ELF-1 (cell line): ENCODE data around the gene SLAMF9.

Experiments
- DNase-seq: peaks from one replicate; pipeline ENCODE4 v3.0.0-alpha.2; 2016; ENCODE audit warnings: low read depth, low spot score

SLAMF9 gene

DNA sequence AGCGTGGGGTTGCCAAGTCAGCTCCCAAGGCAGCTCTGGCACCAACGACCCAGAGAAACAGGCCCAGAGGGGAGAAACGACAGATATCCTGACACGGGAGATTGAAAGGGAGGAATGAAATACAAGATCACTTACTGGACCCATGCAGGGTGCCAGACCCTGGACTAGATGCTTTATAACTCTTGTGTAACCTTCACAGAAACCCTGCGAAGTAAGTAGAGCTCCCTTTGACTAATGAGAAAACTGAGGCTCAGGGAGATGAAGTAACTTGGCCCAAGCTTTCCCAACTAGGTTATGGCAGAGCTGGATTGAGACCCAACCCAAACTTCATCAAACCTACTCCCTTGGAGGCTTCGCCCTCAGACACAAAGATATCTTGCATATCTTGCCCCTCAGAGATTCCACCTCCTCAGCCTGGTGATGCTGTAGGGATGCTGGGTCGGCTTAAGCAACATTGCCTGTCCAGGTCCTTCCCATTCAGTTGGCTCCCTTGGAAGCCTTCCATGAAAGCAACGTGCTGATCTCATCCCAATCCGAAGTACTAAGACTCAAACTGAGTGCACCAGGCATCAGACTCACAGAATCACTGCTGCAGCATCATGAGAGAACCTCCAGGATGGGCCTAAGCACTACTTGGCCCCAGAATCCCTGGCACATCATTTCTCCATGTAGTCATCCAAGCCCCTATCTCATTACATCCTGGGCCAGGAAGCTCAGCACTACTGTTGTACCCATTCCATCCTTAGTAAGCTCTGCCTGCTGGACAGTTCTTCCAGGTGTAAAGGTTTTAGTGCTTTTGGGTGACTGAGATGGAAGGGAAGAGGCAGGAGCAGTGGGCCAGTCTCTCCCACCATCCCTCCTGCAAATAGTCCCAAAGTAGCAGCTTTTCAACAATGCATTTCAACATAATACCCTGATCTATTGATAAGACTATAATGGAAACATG is 7.5 kb downstream of the SLAMF9 start:
- no peak for DNase-seq

DNA sequence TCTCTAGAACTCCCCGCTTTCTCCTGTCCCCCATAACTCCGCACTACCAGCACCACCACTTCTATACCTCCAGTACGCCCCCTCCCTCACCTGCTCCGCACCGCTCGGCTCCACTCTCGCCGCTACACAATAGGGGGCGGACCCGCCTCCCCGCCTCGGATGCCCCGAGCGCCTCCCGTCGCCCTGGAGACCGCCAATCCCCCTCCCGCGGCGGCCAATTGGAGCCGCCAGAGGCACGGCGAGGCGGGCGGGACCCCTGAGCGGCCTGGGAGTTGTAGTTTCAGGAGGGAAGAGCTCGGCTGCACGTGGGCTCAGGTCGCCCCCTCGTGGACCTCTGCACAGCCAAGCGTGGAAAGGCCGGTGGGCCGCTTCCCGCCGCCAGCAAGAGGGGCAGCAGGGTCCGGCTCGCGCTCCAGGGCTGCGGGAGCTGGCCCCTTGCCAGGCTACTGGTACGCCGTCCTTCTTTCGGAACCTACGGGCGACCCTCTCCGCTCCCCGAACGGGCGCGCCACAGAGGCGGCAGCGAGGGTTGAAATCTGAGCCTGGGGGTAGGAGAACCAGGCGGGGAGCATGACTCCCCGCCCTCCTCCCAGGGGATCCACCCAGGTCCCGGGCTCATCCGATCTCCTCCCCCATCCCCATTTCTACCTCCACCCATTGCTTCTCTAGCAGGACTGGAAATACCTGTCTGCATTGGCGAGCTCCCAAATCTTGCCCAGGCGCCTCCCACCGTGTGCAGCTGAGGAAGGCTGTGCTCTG is 8.4 kb downstream of the SLAMF9 start, which contains the start of gene IGSF9:
Gene IGSF9 (minus strand): TSS at position 131 of the 759 bp plus-strand sequence. CDS start 2,159 bp downstream, outside the sequence.
- peak; percentile 98 for DNase-seq

DNA sequence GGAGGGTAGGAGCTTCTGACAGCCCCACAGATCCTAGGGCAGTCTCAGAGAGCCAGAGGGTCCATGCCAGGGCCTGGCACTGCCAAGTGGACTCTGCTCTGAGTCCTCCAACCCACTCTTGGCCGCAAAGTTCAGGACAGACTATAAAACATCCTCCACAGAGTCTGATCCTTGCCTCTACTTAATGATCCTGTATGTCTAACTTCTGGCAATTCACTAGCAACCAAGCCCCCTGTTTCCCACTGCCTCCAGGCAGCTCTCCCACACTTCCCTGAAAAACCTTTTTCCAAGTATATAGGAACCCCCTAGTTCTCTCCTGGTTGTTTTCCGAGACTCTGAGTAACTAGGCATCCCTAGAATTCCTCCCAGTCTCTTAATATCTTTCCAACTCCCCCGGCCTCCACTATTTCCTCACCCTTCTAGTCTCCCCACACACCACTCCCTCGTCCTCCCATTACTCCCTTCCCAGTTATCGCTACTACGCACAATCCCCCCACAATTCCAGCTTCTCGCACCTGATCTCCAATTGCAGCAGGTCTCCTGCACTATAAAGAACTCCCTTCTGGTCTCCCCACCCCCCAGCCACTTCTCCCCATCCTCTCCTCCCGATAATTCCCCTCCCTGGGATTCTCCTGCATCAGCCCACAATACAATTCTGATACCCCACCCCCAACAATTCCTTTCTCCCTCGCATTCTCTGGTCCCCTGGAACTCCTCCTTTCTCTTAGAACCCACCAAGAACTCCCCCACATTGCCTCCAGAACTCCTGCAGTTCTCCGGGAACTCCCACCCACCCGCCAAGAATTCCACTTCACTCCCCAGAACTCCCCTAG is 9.2 kb downstream of the SLAMF9 start:
- DNase-seq, result no peak

DNA sequence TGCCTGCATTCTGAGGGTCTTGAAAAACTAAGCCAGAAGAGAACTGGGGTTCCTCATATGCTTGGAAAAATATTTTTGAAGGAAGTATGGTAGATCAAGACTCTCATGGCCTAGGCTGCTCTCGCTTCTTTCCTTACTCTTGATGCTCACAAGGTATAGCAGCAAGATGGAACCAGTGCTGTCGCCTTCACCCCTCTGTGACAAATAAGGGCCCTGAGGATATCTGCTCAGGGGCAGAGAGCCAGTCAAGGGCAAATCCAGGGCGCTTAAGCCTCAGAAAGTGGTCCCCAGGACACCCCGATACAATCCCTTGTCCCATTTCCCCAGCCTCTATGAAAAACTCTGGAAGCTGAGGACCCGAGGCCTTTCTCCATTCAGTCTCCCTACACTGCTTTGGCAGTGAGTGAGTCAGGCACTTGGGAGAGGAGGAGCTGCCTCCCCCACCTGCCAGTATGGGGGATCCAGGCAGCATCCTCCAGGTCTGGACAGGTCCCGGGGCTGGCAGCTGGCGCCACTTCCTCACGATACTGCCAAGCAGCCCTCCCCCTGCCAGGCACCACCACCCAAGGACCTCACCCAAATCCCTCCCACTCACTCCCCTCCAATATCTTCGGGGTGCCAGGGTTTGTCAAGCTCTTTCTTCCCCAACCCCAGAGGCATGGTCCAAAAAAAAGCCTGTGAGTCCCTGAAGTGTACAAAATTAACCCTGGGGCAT is 10.0 kb downstream of the SLAMF9 start:
- no peak for DNase-seq

DNA sequence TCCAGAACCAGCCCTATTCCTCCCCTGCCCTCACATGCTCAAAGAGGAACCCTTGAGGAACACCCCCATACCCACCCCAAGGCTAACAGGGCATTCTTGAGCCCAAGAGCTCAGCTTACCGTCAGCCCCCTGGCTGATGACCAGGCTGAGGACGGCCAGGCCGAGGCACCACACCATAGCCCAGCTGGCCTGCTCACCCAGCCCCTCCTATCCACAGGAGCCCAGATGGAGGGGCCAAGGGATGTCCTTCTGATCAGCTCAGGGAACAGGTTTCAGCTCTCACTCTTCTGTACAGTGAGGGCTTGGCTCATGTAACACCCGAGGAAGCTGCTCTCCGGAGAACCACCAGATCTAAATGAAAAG is 10.8 kb downstream of the SLAMF9 start:
- no peak for DNase-seq

- no peak for DNase-seq
Measured at GRCh38 chr1:159942632-159943277, 11.3 kb downstream of the SLAMF9 start.

- no peak for DNase-seq
Measured at GRCh38 chr1:159941591-159942560, 12.2 kb downstream of the SLAMF9 start.

- peak; percentile 67 for DNase-seq
Measured at GRCh38 chr1:159941141-159941540, 12.9 kb downstream of the SLAMF9 start.

DNA sequence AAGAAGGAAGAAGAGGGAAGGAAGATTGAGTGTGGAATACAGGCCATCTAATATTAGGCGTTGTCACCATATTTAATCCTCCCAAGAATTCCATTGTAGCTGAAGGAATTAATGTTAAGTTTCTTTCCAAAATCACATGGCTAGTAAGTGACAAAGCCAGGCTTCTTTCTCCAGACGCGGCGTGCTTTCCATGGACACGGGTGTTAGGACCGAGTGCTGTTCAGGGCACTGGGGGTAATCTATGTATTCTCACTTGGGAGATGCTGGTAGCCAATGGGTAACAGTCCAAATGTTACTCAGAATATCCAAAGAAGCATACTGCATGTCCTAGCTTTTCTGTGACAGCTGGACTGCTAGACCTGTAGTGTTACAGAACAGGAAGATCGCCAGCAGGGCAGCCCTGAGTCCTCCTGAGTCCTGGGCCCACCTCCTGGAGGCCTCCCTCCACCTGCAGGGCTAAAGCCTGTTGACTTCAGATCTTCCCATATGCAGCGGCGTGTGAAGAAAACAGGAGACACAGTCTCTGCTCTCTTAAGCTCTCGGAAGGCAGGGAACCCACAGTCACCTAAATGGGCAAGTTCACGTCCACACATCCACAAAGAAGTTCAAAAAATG is 13.9 kb downstream of the SLAMF9 start:
- no peak for DNase-seq

- DNase-seq, result no peak
Measured at GRCh38 chr1:159939678-159940002, 14.4 kb downstream of the SLAMF9 start.

GRCh38 chr1:159938905-159939677 is 14.9 kb downstream of the SLAMF9 start:
- DNase-seq, result no peak

DNA sequence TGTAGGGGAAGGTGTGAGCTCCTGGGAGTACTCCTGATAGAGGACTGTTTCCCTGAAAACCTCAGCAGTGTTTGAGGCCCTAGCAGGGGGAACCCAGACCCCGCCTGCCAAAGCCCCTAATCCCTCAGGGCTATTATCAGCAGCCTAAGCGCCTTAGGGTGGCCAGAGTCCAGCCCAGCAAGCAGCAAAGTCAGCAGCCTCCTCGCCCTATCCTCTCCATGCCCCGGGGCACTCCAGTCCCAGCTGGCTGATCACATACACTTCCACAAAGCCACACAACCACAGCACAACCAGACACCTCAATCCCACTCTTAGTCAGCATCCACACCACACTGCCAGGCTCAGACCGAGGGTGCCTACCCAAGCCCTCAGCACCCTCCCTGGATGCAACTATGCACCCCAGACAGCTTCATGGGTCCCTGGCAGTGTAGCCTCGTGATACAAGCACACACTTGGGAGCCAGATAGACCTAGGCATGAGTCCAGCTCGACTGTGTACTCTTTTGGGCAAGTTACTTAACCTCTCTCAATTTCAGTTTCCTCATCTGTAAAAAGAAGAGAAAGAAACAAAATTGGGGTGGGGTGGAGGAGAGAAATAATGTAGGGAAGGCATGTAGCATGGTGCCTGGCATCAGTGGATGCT is 15.7 kb downstream of the SLAMF9 start:
- DNase-seq, result peak; percentile 48

GRCh38 chr1:159937054-159937750 is 16.8 kb downstream of the SLAMF9 start:
- DNase-seq, result no peak

- DNase-seq, result peak; percentile 91
Measured at GRCh38 chr1:159936273-159936904, 17.6 kb downstream of the SLAMF9 start.

- DNase-seq, result no peak
Measured at GRCh38 chr1:159935719-159936272, 18.2 kb downstream of the SLAMF9 start.

DNA sequence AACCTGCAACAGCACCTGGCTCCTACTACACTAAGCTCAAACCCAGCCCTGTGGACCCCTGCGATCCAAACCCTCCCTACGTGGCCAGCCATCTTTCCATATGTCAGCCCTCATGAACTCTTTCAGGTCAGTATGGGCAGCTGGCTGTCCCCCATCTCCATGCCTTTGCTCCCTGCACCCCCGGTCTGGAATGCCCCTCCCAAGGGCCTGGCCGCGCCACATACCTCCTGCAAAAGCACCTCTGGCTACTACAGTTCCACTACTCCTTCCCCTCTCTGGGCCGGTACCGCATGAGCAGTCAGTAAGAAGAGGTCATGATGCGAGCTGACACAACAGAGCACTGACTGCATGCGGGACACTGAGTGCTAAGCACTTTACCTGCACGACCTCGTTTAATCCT is 18.7 kb downstream of the SLAMF9 start:
- DNase-seq, result no peak
